HT-29 (cell line): Measurements from ENCODE around the gene IGFBP7. TPM values are rescaled to one million over a fixed set of nuclear protein-coding genes. Genes with fewer than 3 reads are reported as not detected.

Experiments used
- DNase-seq: peaks from one replicate; pipeline ENCODE4 v3.0.0-alpha.2; 2015; ENCODE audit warnings: low spot score
- total RNA-seq: library from RNA; depleted of rRNA; stranded (reverse); fragments of >200 nt; shearing (Covaris generic); gene quantifications from 2 replicates; pipeline ENCODE4 v1.2.3, GENCODE V29; 2014

IGFBP7 gene
- total RNA-seq, 1 experiment from 2014 or later, result not detected

DNA sequence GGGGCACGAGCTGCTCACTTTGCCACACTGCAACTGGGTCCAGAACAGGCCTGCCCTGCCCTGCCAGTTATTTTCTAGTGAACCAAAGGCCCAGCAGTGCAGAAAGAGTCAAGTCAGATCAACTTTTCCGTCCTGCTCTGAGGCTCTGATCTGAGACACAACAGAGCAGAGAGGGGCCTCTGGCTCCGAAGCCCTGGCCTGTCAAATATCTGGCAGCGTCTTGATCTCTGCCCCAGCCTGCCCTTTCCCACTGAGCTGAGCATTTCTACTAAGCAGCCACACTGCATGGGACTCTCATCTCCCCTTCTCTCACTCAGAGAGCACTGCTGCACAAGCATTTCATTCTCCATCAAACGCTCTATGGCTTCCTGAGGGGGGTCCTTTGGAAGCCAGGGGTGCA lies 11.8 kb downstream of the IGFBP7 start:
- DNase-seq, result no peak

DNA sequence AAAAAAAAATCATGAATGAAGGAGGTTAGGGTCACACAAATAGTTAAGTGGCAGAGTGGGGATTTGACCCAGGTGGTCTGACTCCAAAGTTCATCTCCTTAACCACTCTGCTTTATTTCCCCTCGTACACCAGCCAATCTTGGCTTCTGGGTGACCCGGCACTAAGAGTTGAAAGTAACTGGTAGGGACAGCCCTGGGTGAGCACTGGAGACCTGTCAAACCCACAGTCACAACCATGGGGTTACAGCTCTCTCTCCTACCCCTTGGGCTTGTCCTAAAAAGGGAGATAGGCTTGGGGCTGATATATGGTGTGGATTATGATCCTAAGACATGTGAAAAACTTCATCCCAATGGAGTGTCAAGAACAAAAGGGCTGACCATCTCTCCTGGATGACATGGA lies 12.5 kb downstream of the IGFBP7 start:
- DNase-seq, result no peak

DNA sequence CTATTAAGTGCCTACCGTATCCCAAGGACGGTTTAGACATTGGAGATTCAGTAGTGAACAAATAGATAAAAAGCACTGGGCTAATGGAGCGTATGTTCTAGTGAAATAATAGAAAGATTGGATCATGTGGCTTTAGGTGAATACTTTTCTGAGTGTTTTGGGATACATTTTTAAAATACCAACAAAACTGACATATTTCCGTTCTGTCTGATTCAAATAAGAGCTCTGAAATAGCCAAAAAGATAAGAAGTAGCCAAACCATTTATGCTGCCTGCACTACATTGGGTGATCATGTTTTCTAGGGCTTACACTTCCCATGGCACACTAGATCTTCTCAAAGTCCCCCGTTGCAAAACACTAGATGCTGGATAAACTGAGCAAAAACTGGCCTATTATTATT lies 14.2 kb downstream of the IGFBP7 start:
- no peak for DNase-seq

DNA sequence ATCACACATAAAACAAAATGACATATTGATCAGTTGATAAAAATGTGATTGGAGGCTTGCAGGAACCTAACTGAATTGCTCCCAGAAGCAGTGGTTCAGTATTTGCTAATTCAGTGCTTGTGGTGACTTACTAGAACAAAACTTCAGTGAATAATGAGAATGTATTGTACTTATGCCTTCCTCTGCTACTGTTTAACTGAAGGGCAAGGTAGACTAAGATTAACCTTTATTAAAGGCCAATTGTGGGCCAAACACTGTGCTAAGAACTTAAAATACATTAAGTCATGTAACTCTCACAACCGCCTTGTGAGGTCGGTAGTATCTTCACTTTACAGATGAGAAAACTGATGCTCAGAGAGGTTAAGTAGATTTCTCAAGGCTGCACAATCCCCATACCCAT lies 14.9 kb downstream of the IGFBP7 start:
- no peak for DNase-seq

DNA sequence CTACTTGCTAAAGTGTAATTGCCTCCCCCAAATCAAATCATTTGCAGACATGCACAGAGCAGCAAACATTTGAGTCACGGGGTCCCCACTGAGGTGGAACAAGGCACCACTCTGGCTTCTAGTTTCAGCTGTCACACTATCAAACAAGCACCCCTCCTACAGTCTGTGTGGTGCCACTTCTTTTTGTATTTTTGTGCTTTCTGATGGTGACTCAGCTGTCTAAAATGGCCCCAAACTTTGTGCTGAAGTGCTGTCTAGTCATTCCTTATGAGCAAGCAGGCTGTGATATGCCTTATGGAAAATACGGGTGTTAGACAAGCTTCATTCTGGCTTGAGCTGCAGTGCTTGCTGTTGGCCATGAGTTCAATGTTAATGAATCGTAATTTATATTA lies 15.4 kb downstream of the IGFBP7 start:
- no peak for DNase-seq

DNA sequence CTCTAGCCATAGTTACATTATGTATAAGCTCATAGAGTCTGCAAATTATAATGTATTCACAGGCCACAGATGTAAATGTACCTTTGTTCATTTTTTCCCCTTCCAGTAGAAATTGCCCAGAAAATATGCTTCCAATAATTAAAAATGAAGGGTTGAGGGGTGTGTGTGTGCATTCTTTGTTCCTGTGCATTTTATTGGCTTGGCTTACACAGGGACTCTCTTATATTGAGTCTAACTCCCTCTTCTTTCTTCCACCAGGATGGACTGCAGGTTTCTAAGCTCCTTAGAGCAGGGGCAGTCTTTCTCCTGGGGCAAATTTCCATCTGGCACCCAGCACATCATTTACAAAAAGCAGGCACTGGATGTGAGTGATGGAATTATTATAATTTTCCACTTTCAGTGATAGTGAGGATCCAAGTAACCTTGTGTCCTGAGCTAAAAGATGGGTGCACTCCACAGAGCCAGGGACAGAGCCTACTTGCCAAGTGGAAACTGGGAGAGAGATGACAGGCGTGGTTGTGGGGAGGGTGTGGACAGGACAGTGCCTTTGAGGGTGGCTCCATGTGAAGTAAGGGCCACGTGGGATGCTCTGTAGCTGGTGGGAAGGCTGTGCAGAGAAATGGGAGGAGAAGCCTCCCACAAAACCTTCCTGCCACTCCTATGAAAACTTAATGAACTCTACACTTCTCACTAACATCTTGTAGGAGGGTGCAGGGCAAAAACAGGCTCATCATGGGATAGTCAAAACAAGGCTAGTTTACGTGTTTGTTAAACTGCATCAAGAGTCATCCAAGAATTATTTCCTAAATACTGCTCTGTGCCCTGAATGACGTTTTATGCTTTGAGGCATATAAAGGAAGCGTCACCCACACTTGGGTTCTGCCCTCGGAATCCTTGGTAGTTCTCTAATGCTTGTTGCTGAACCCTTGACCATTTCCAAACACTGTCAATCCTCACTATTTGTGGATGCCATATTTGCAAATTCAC lies 16.0 kb downstream of the IGFBP7 start:
- no peak for DNase-seq

DNA sequence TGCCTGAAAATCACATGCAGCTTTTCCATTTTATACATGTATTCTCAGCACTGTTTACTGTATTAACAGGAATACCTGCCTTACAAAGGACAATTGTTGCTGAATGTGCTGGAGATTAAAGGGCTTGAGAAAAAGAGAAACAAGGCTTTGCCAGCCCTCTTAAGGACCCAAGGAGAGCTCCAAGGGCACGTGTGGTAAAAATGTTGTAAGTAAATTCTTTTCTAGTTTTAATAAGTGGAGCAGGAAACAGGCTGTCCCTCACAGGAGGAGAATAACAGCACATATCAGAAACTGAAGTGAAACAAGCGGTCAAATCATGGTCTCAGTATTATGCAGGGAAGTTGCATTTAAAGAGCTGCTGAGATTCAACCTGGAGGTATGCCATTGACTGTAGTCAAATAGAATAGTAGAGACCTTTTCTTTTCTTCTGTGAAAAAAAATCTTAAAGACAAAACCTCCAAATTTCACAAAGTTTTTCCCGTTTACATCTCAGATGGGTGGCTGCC lies 18.5 kb downstream of the IGFBP7 start:
- no peak for DNase-seq

DNA sequence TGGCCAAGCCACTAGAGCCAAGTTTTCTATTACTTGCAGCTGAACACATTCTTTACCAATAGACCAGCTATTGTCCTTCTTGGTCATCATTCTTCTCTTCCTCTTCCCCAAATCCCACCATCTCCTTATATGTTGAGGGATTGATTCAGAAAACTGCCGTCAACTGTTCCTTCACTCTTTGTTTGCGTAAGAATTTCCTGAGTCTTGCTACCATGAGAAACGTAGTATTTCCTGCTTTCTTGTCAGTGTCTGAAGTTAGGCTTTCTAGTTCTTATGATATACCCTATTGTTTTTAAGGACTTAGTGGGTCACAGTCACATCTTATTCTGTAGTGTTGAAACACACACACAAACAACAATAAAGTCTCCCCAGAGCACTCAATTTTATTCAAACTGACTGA lies 20.1 kb downstream of the IGFBP7 start:
- no peak for DNase-seq

DNA sequence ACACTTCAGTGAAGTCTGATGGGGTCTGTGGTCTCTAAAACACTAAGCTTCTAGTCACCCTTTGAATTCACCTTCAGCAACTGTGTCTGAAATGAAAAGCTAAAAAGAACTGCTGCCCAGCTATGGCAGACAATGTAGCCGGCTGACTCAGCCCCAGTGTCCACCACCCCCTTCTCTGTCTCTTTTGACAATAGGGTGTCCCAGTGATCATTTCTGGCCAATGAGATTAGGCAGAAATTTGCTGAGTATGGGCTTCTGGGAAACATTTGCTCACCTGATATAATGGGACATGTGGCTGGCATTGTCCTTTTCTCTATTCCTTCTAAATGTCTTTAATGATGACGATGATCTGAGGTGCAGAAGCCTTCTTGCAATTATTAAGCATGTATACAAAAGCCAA lies 20.6 kb downstream of the IGFBP7 start:
- DNase-seq, result no peak

DNA sequence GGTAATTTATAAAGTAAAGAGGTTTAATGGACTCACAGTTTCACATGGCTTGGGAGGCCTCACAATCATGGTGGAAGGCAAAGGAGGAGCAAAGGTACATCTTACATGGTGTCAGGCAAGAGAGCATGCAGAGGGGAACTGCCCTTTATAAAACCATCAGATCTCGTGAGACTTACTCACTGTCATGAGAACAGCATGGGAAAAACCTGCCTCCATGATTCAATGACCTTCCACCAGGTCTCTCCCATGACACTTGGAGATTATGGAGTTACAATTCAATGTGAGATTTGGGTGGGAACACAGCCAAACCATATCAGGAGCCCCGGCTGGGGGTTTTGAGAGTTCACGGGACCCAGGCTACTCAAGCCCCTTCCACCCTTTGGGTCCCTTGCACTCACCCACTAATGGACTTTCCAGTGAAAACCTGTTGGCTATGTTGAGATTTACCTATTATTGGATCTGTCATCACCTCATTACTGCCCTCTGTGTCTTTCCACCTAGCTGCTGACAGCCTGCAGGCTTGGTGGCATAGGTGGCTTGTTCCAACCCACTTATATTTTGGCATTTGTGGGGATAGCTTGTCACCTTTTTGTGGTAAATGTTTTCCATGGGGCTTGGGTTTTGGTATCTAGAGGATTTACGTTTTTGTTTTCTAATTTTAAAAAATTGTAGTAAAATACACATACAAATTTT lies 24.0 kb downstream of the IGFBP7 start:
- DNase-seq, result no peak

DNA sequence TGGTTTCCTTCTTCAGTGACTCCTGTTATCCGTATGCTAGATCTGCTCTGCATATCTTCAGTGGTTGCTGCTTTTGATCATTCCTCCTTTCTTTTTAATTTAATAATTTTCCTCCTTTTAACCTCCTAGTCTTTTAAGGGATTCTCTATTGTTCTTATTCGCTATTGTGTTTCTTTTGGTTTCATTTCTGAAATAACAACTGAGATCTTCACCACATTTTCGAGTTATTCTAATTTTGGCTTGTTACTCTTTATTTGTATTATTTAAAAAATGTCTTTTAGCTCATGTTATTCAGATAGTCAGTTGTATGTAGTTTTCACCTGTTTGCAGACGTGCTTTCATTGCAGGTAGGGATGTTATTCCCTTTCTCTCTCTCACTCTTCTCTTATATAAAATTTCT lies 24.9 kb downstream of the IGFBP7 start:
- DNase-seq, result no peak

DNA sequence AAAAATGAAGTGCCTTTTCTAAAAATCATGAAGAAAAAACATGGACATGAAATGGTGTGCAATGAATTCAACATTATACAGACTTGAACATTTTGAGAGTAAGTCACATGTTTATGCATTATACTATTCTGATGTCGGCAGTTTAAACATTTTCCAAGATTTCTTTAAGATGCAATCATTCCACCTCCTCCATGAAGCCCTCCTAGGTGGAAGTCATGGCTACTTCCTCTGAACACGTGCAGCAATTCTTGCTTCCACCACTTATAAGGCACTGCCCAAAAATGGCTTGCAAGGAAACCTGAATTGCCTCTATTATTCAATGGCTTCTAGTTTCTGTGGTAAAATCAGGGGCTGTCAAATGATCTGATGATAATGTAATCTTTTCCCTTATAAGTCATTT lies 25.8 kb downstream of the IGFBP7 start:
- no peak for DNase-seq

DNA sequence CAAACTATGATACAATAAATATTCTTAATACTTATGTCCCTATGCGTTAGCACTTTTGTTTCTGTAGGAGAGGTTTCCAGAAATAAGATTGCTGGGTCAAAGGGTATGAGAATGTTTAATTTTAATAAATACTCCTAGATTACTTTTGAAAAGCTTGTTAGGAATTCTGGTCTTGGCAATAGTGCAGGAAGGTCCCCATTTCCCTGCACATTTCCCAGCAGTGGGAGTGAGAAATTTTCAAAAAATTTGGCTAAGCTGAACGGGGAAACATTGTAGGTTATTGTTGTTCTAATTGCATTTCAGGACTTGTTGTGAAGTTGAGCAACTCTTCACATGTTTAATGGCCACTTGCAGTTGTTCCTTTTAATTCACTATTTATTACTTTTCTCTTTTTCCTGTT lies 27.1 kb downstream of the IGFBP7 start:
- DNase-seq, result no peak

DNA sequence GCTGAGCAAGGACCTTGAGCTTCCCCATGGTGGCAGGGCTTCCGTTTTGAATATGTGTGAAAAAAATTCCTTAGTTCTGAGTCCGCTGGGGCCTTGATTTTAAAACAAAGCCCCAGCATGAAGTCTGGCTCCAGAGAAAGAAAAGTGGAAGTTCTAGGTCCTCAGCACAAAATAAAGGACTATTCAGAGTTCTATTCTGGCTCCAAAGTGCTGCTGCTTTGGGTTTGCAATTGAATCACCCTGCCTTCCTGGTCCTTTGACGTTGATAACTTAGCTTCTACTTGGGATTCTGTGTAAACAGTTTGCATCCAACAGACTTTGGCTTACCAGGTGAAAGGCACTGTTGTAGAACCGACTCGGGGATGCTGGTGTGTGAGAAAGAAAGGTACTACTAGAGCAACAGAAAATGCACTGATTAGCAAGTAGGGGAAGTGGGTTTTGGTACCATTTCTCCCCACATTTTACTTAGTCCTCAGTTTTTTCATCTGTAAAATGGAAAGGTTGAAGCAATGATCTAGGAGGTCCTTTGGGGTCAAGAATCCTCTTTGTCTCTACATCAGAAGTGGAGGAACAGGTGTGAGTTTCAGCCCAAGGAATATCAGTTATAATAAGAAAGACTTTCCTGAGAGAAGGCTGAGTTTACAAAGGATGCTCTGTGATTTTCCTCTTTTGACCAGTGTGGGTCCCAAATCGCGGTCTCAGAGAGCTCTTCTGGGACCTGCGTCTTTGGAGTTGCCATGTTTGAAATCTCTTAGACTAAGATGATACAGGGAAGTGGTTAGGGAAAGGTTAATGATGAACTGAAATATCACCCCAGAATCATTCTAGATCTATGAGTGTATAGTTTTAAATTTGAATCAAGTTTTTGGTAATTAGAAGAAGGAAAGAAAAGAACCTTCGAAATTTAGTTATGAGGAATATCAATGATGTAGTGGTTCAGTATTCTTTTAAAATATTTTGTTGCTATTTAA lies 28.2 kb downstream of the IGFBP7 start:
- no peak for DNase-seq

DNA sequence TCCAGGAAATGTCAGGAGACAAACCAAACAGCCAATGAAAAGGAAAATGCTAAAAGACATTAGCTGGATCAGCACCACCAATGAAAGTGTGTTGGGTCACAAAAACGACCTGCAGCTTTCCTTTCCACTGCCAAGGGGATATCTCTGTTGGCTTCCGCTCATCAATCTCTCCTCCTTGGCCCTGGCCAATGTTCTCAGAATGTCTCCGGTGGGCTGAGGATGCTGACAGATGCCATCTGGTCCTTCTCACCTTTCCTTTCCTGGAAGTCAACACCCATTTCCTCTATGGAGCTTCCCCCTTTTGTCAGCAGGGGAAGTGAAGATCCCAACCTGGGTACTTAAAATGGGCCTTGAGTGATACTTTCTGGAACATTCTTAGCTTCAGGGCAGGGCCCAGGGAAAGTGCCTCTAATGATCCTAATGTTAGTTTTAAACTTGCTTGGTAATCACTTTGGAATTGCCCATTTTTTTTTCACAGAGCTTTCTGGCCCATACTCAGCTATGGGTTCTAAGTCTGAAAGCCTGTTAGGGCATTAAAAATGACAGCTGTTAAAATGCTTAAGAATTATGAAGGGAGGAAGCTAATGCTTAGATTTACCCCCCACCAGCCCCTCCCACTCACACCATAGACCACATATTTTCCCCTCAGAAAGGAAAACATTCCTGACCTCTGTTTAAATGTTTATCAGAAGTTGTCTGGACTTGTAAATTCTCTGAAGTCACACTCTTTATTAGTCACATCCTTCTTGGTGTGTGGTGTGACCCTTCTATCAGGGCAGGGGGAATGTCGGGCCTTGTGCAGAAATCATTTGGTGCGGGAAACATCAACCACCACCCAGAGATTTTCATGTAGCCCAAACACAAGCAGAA lies 29.2 kb downstream of the IGFBP7 start:
- DNase-seq, result no peak

DNA sequence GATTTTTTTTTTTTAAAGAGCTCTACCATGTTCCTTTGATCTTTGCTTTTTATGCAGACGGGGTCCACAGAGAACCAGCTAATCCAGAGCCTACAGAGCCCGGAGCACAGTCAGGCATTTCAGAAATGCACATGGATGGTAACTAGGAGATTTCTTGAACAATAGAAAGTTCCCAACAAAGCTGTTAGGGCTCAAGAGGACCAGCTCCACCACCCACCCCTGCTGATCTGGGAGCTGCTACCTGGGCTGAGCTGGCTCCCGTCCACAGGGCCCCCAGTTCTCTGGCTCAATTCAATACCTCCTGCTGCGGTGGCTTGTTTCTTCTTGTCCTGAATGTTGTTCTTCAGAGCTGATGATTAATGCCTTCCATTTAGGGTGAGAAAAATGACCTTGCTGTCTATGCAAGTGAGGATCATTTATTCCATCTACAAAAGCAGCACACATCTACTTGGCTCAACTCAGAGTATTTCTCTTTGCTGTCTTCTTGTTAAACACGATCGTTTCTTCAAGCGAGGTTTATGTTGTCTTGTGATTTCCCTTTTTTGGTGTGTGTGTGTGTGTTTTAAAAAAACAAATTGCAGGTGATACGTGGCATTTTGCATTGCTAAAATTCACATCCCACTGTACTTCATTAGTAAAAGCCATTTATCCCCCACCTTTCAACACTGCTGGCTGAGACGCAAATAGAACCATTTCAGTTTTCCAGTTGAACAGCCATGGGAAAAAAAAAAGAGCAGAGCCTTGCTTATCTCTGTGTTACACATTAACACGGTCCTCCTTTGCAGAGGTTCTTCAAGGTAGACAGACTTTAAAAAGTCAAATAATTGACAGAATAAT lies 31.3 kb downstream of the IGFBP7 start:
- no peak for DNase-seq

DNA sequence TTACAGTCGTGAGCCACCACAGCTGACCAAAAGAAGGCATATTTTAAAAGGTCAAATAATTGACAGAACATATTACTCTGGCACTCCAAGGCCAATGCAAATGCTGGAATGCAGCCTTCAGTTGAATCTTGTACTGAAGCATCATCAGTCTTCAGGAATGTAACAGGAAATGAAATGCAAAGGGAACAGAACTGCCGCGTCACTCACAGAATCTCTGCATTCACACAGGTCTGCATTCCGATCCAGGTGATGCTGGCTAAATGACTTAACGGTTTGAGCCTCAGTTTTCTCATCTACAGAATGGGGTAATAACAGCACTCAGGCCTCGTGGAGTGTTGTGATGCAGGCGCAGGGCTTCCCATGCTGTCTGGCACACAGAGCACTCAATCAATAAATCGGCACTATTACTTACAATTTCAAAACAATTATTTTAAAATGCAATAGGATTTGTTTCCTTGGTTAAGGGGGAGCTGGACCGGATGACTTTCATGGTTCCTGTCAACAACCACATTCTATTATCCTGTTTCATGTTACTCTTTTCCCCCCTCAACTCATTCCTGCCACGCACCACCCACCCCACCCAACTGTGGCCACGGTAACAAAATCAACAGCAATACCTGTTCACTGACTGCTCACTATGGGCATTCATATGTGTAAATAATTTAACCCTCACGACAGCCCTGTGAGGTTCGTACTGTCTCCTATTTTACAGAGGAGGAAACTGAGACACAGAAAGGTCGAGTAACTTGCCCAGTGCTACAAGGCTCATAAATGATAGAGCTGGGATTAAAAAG lies 32.4 kb downstream of the IGFBP7 start:
- DNase-seq, result no peak

DNA sequence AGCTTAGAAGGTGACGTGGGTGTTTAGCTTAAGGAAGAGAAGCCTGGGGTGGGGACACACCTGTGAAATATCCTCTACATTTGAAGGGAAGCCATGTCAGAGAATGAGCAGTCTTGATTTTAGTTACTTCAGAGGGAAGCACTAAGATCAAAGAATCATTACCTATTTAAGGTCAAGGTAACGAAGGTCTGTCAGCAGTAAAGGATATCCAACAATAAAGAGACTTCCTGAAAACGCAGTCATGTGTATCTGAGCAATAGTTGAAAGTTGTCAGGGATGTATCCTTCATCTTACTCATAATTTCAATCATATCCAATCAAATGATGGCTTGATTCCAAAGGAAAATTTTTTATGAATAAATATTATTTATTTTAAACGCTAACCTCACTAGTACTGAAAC lies 33.5 kb downstream of the IGFBP7 start:
- no peak for DNase-seq

DNA sequence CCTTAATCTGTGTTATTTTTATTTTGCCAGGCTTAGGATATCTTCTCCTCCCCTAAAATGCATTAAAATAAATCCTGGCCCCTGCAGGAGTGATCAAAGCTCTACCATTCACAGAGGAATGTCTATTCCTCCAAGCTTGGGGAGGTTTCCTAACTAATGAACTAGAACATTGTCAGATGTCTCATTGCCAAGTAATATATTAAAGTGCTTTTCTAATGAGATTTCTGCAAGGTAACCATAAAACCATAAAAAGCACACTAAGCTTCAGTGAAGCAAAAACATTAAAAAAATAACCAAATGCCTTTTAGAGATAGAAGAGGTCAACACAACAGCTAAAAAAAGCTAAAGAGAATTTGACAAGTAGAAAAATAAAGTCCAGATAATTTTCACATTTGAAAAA lies 34.8 kb downstream of the IGFBP7 start:
- DNase-seq, result no peak
